ENCODE results near the gene ZYG11A.

ZYG11A gene

GRCh38 chr1:52880206-52880605, 37.6 kb downstream of the ZYG11A start:
- TF ChIP-seq, protein P1, sequence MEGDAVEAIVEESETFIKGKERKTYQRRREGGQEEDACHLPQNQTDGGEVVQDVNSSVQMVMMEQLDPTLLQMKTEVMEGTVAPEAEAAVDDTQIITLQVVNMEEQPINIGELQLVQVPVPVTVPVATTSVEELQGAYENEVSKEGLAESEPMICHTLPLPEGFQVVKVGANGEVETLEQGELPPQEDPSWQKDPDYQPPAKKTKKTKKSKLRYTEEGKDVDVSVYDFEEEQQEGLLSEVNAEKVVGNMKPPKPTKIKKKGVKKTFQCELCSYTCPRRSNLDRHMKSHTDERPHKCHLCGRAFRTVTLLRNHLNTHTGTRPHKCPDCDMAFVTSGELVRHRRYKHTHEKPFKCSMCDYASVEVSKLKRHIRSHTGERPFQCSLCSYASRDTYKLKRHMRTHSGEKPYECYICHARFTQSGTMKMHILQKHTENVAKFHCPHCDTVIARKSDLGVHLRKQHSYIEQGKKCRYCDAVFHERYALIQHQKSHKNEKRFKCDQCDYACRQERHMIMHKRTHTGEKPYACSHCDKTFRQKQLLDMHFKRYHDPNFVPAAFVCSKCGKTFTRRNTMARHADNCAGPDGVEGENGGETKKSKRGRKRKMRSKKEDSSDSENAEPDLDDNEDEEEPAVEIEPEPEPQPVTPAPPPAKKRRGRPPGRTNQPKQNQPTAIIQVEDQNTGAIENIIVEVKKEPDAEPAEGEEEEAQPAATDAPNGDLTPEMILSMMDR (IDR thresholded peaks at IDR 0.05; ENCODE audit: low read depth, low read length): no peak
- H3K4me3 ChIP-seq (ENCODE audit: low read depth, low read length): no peak overlapping the region

GRCh38 chr1:52887483-52887882, 44.9 kb downstream of the ZYG11A start:
- no peak overlapping the region for H3K4me3 ChIP-seq (ENCODE audit: low read depth, low read length)
- TF ChIP-seq, protein P1 (IDR thresholded peaks at IDR 0.05; ENCODE audit: low read depth, low read length): no peak

GRCh38 chr1:52892424-52893215, 50.1 kb downstream of the ZYG11A start:
- H3K4me3 ChIP-seq (ENCODE audit: low read depth, low read length): no peak overlapping the region
- TF ChIP-seq, protein P1 (IDR thresholded peaks at IDR 0.05; ENCODE audit: low read depth, low read length): no peak

- TF ChIP-seq, protein P1 (IDR thresholded peaks at IDR 0.05; ENCODE audit: low read depth, low read length): no peak
- H3K4me3 ChIP-seq (ENCODE audit: low read depth, low read length): no peak overlapping the region
Observed at GRCh38 chr1:52899445-52899894, 56.9 kb downstream of the ZYG11A start.

DNA sequence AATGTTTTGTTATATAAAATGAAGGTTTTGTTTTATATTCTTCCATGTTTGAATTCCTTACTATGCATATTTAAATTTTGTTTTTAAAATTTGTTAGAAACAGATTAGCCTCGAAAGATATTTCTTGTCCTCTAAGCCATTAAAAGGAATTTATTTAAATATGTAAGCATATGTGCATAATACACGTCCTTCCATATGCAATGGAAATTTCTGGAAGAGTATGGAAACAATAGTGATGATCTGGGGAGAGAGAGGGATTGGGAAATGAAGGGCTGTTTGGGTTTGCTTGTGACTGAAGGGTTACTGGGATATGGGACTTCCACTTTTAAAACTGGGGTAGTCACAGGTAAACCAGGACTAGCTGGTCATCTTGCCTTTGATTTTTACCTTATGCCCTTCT, 57.8 kb downstream of the ZYG11A start:
- TF ChIP-seq, protein P1 (IDR thresholded peaks at IDR 0.05; ENCODE audit: low read depth, low read length): no peak
- H3K4me3 ChIP-seq (ENCODE audit: low read depth, low read length): no peak overlapping the region

DNA sequence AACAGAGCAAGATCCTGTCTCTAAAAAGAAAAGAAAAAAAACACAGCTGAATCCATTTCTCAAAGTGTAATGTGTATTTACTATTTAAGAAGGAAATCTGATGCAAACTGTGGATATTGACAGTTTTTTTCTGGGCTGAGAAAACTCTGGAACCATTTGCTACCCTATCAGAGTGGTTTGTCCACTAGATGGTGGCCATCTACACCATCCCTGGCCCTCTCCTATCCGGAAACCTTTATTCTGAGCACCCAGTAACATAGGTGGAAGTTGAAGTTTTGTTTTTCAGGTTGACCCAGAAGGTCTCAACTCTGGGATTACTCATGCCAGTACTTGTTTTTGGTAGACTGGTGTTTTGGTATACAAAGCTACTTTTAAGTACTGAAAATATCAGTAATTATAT, 58.8 kb downstream of the ZYG11A start:
- TF ChIP-seq, protein P1 (IDR thresholded peaks at IDR 0.05; ENCODE audit: low read depth, low read length): no peak
- no peak overlapping the region for H3K4me3 ChIP-seq (ENCODE audit: low read depth, low read length)

DNA sequence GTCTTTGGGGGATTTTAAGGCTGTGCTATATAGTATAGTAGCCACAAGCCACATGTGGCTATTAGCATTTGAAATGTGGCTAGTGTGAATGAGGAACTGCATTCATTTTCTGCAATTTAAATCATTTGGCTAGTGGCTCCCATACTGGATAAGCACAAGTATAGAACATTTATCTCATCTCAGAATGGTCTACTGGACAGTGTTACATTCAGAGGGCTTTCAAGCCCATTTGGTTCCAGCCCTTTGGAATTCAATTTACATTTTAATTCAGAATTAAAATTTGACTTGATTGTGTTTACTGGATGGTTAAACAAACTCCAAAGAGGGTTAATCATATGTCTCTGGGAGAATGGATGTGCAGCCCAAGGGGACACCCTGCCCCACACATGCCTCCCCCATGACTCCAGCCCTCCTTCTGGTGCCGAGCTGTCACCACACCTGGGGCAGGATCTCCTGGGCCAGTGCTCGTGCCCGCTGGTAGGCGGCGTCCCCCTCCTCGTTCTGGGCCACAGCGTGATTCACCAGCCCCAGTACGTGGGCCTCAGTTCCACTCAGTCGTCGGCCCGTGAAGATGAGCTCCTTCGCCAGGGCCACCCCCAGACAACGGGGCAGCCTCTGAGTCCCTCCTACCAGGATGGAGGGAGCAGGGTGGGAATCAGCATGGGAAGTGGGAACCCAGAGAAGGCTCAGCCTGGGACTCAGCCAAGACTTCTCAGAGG, 61.8 kb downstream of the ZYG11A start:
- TF ChIP-seq, protein P1 (IDR thresholded peaks at IDR 0.05; ENCODE audit: low read depth, low read length): no peak
- H3K4me3 ChIP-seq (ENCODE audit: low read depth, low read length): no peak overlapping the region
